ENCODE measurements around the gene NBPF26. TPM values are rescaled to one million over a fixed set of nuclear protein-coding genes. Genes with fewer than 3 reads are reported as not detected.

The NBPF26 gene
- total and polyA plus RNA-seq, 2 of the 13 experiments (the other 11 are each of a cell fraction or from before 2014, with no cell fraction given) = 5.3 to 6.4 TPM

GRCh38 chr1:120850537-120851421 is 127.0 kb downstream of the NBPF26 start (continued):
- TF ChIP-seq MED8 (CRISPR knock-in tag; IDR thresholded peaks at IDR 0.05; ENCODE audit: insufficient replicate concordance) (peak; percentile 38), ZC3H4 (CRISPR knock-in tag; IDR thresholded peaks at IDR 0.05; ENCODE audit: borderline replicate concordance) (peak; percentile 98; the same call in 1 of the 2 replicates), CEBPB (IDR thresholded peaks at IDR 0.05; ENCODE audit: borderline replicate concordance, low read depth, low read length) (peak; percentile 67; the same call in 1 of the 2 replicates), KLF6 (CRISPR knock-in tag; IDR thresholded peaks at IDR 0.05) (peak; percentile 21; the same call in 1 of the 2 replicates), HBP1 (CRISPR knock-in tag; IDR thresholded peaks at IDR 0.05; ENCODE audit: low read depth) (0 out of 2 replicates have a peak, but pooled peaks have one; percentile 26), MED13 (CRISPR knock-in tag; IDR thresholded peaks at IDR 0.05) (peak; percentile 24), RBM22 (optimal IDR thresholded peaks at IDR 0.05; ENCODE audit: low read length) (peak; percentile 87), POLR2A (IDR thresholded peaks at IDR 0.05; ENCODE audit: insufficient read depth in 1 of 2, low read depth in 2 of 2, low read length in 2 of 2) (peak; percentile 85 to 95), ZNF331 (CRISPR knock-in tag; IDR thresholded peaks at IDR 0.05) (0 out of 2 replicates have a peak, but pooled peaks have one; percentile 15), ISL2 (CRISPR knock-in tag; IDR thresholded peaks at IDR 0.05) (peak; percentile 15; the same call in 1 of the 2 replicates), THRA (CRISPR knock-in tag; IDR thresholded peaks at IDR 0.05; ENCODE audit: borderline replicate concordance) (0 out of 2 replicates have a peak, but pooled peaks have one; percentile 28), SNAPC2 (CRISPR knock-in tag; IDR thresholded peaks at IDR 0.05) (peak; percentile 99), RAD21 (CRISPR knock-in tag; IDR thresholded peaks at IDR 0.05) (peak; percentile 54; the same call in 1 of the 2 replicates), GATA4 (IDR thresholded peaks at IDR 0.05; ENCODE audit: borderline replicate concordance, low read depth) (peak; percentile 96)
- TF ChIP-seq, protein P1, sequence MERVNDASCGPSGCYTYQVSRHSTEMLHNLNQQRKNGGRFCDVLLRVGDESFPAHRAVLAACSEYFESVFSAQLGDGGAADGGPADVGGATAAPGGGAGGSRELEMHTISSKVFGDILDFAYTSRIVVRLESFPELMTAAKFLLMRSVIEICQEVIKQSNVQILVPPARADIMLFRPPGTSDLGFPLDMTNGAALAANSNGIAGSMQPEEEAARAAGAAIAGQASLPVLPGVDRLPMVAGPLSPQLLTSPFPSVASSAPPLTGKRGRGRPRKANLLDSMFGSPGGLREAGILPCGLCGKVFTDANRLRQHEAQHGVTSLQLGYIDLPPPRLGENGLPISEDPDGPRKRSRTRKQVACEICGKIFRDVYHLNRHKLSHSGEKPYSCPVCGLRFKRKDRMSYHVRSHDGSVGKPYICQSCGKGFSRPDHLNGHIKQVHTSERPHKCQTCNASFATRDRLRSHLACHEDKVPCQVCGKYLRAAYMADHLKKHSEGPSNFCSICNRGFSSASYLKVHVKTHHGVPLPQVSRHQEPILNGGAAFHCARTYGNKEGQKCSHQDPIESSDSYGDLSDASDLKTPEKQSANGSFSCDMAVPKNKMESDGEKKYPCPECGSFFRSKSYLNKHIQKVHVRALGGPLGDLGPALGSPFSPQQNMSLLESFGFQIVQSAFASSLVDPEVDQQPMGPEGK (CRISPR knock-in tag; IDR thresholded peaks at IDR 0.05) = peak; percentile 32; the same call in 1 of the 2 replicates
- TF ChIP-seq, protein P2, sequence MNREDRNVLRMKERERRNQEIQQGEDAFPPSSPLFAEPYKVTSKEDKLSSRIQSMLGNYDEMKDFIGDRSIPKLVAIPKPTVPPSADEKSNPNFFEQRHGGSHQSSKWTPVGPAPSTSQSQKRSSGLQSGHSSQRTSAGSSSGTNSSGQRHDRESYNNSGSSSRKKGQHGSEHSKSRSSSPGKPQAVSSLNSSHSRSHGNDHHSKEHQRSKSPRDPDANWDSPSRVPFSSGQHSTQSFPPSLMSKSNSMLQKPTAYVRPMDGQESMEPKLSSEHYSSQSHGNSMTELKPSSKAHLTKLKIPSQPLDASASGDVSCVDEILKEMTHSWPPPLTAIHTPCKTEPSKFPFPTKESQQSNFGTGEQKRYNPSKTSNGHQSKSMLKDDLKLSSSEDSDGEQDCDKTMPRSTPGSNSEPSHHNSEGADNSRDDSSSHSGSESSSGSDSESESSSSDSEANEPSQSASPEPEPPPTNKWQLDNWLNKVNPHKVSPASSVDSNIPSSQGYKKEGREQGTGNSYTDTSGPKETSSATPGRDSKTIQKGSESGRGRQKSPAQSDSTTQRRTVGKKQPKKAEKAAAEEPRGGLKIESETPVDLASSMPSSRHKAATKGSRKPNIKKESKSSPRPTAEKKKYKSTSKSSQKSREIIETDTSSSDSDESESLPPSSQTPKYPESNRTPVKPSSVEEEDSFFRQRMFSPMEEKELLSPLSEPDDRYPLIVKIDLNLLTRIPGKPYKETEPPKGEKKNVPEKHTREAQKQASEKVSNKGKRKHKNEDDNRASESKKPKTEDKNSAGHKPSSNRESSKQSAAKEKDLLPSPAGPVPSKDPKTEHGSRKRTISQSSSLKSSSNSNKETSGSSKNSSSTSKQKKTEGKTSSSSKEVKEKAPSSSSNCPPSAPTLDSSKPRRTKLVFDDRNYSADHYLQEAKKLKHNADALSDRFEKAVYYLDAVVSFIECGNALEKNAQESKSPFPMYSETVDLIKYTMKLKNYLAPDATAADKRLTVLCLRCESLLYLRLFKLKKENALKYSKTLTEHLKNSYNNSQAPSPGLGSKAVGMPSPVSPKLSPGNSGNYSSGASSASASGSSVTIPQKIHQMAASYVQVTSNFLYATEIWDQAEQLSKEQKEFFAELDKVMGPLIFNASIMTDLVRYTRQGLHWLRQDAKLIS (CRISPR knock-in tag; IDR thresholded peaks at IDR 0.05) = 0 out of 2 replicates have a peak, but pooled peaks have one; percentile 44
- TF ChIP-seq, protein P3, sequence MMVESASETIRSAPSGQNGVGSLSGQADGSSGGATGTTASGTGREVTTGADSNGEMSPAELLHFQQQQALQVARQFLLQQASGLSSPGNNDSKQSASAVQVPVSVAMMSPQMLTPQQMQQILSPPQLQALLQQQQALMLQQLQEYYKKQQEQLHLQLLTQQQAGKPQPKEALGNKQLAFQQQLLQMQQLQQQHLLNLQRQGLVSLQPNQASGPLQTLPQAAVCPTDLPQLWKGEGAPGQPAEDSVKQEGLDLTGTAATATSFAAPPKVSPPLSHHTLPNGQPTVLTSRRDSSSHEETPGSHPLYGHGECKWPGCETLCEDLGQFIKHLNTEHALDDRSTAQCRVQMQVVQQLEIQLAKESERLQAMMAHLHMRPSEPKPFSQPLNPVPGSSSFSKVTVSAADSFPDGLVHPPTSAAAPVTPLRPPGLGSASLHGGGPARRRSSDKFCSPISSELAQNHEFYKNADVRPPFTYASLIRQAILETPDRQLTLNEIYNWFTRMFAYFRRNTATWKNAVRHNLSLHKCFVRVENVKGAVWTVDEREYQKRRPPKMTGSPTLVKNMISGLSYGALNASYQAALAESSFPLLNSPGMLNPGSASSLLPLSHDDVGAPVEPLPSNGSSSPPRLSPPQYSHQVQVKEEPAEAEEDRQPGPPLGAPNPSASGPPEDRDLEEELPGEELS (CRISPR knock-in tag; IDR thresholded peaks at IDR 0.05) = peak; percentile 47

Data from HepG2 (cell line).